ENCODE measurements around the gene RCSD1.

GRCh38 chr1:167715157-167715999 is 85.3 kb downstream of the RCSD1 start:
- no peak for TF ChIP-seq POLR2A (IDR thresholded peaks at IDR 0.05)
- TF ChIP-seq CTCF (IDR thresholded peaks at IDR 0.05): peak; percentile 63 to 95 (median 77)
